ENCODE data around the gene APBA2.

DNA sequence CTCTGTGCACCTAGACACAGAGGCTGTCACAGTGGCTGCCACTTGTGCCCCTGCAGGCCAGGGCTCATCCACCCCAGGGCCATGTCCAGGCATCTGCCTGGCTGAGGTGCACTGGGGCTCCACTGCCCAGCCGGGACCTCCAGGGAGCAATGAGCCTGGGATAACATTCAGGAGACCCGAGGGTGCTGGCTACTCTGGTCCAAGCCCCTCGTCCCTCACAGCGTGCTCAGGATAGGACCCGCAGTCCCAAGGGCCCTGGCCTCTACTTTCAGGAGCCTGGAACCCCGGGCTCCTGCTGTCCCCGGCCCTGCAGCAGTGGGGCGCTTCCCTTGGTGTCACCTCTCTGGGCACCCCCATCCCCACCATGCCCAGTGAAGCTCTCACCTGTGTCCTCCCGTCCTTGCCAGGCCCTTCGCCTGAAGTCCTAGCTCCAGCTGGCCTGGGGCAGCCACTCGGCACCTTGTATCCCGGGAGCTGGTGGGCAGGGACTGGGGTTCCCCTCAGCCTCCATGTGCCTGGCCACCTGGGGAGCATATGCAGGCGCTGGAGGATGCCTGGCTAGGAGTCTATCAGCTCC, 226.0 kb downstream of the APBA2 start:
- TF ChIP-seq, protein P1, sequence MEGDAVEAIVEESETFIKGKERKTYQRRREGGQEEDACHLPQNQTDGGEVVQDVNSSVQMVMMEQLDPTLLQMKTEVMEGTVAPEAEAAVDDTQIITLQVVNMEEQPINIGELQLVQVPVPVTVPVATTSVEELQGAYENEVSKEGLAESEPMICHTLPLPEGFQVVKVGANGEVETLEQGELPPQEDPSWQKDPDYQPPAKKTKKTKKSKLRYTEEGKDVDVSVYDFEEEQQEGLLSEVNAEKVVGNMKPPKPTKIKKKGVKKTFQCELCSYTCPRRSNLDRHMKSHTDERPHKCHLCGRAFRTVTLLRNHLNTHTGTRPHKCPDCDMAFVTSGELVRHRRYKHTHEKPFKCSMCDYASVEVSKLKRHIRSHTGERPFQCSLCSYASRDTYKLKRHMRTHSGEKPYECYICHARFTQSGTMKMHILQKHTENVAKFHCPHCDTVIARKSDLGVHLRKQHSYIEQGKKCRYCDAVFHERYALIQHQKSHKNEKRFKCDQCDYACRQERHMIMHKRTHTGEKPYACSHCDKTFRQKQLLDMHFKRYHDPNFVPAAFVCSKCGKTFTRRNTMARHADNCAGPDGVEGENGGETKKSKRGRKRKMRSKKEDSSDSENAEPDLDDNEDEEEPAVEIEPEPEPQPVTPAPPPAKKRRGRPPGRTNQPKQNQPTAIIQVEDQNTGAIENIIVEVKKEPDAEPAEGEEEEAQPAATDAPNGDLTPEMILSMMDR (IDR thresholded peaks at IDR 0.05): no peak
- TF ChIP-seq POLR2A (IDR thresholded peaks at IDR 0.05): no peak
